Left lung (tissue), 10 donors: Measurements from ENCODE around the gene DRAXIN. TPM values are rescaled to one million over a fixed set of nuclear protein-coding genes. Genes with fewer than 3 reads are reported as not detected.

Source experiments
- ATAC-seq: fragments of 200-7000 bp; cut with Tn5 transposase; one replicate; pipeline ENCODE4 v1.9.1; 2020; ENCODE audit warnings: moderate library complexity
- DNase-seq, 4 donors: peaks; one replicate each; pipeline ENCODE4 v3.0.0-alpha.2; 2013 to 2020
- H3K27ac ChIP-seq, 2 donors: fragments of 200-600 bp; sonication (generic) in 1 of 2; one replicate each; pipeline versions ENCODE4 v1.5.0 to v1.8.0; 2020 to 2021
- H3K27me3 ChIP-seq, 2 donors: fragments of 200-600 bp; sonication (generic) in 1 of 2; one replicate each; pipeline versions ENCODE4 v1.5.0 to v1.8.0; 2020 to 2021
- H3K36me3 ChIP-seq, 2 donors: fragments of 200-600 bp; sonication (generic) in 1 of 2; one replicate each; pipeline versions ENCODE4 v1.5.0 to v1.8.0; 2020 to 2021
- H3K4me1 ChIP-seq, 2 donors: fragments of 200-600 bp; one replicate each; pipeline ENCODE4 v1.8.0; 2021
- H3K4me3 ChIP-seq, 2 donors: fragments of 200-600 bp; sonication (generic) in 1 of 2; one replicate each; pipeline versions ENCODE4 v1.5.0 to v1.8.0; 2020 to 2021; ENCODE audit warnings: mild to moderate bottlenecking in 1 of 2
- H3K9me3 ChIP-seq, 2 donors: fragments of 200-600 bp; sonication (generic) in 1 of 2; one replicate each; pipeline versions ENCODE4 v1.5.0 to v1.8.0; 2020 to 2021
- CTCF ChIP-seq, 2 donors: fragments of 200-600 bp; sonication (generic) in 1 of 2; IDR thresholded peaks; one replicate each; pipeline versions ENCODE4 v1.5.0 to v1.8.0; 2021; ENCODE audit warnings: antibody characterized with exemption in 2 of 2
- intact Hi-C, 2 donors: fragments of 100-400 bp; cut with DNase I; formaldehyde crosslinking; loops; one replicate each; pipeline versions ENCODE4 v1.11.2 to v1.14.2; 2022
- polyA plus RNA-seq, 6 donors: library from polyadenylated mRNA; unstranded; fragments of 120-200 nt; gene quantifications; one replicate each; pipeline ENCODE4 v1.2.1, GENCODE V29; 2013; ENCODE audit not compliant: insufficient read length in 6 of 6
- total RNA-seq, 2 donors: library from RNA; stranded (reverse); fragmentation: NEBNext Ultra II Directional; extraction: Animal tissue kit (Norgen Biotek cat#: 25700); gene quantifications; one replicate each; pipeline ENCODE4 v1.2.1, GENCODE V29; 2021
- donor health status: DM: no; HTN: yes; CAD: no.
- donor health status: DM: no; HTN: no; CAD: no.

The DRAXIN gene
- total and polyA plus RNA-seq, 8 donors, result 0.10 to 3.2 (median 2.3) TPM

- Histone ChIP-seq H3K27me3 (no peaks in the 10 kb centered on the region), H3K4me1 (peaks cover 6 to 29% of the 10 kb centered on the region in 2 donors), H3K4me3 (peak overlapping the region; percentile 82 to 99), H3K36me3 (peaks cover 0 to 20% of the 10 kb centered on the region in 2 donors), H3K27ac (peak overlapping the region; percentile 71 to 82), H3K9me3 (no peaks in the 10 kb centered on the region)
- intact Hi-C loops, result no loop called here
- ATAC-seq (peak; percentile 45), DNase-seq (no peak)
- no peak for TF ChIP-seq CTCF (IDR thresholded peaks at IDR 0.05)
Measured at GRCh38 chr1:11680270-11681070, 11.0 kb upstream of the DRAXIN start.

- Histone ChIP-seq H3K27me3 (no peaks in the 10 kb centered on the region), H3K36me3 (peaks cover 0 to 13% of the 10 kb centered on the region in 2 donors), H3K4me3 (peak within 1 kb of the TSS; percentile 82 to 99), H3K4me1 (peaks cover 6 to 29% of the 10 kb centered on the region in 2 donors), H3K9me3 (no peaks in the 10 kb centered on the region), H3K27ac (peak within 1 kb of the TSS; percentile 71 to 82)
- intact Hi-C loops, result no loop called here
- ATAC-seq, result peak; percentile 99
- DNase-seq, result peak; percentile 83 to 98 (median 90)
- TF ChIP-seq CTCF (IDR thresholded peaks at IDR 0.05), result no peak
Measured at GRCh38 chr1:11681071-11681771, 10.3 kb upstream of the DRAXIN start, which contains the start of gene MAD2L2. Gene MAD2L2 (minus strand): TSS chr1:11681148. CDS start chr1:11680601, 547 bp downstream.

GRCh38 chr1:11682287-11682771 lies 9.2 kb upstream of the DRAXIN start:
- TF ChIP-seq CTCF (IDR thresholded peaks at IDR 0.05), result no peak
- no peaks in the 10 kb centered on the region for H3K9me3 ChIP-seq
- no peak overlapping the region for H3K27ac ChIP-seq
- H3K4me3 ChIP-seq, result no peak overlapping the region
- intact Hi-C loops, result no loop called here
- H3K27me3 ChIP-seq, result peaks cover 0 to 4% of the 10 kb centered on the region in 2 donors
- H3K4me1 ChIP-seq, result peaks cover 6 to 29% of the 10 kb centered on the region in 2 donors
- no peak for ATAC-seq
- no peak for DNase-seq
- H3K36me3 ChIP-seq, result peaks cover 0 to 2% of the 10 kb centered on the region in 2 donors

GRCh38 chr1:11682799-11683198 lies 8.7 kb upstream of the DRAXIN start:
- intact Hi-C loops, result no loop called here
- no peak for TF ChIP-seq CTCF (IDR thresholded peaks at IDR 0.05)

GRCh38 chr1:11684070-11684469 lies 7.4 kb upstream of the DRAXIN start:
- H3K27me3 ChIP-seq, result peaks cover 0 to 22% of the 10 kb centered on the region in 2 donors
- intact Hi-C loops, result no loop called here
- H3K36me3 ChIP-seq, result no peaks in the 10 kb centered on the region
- H3K9me3 ChIP-seq, result no peaks in the 10 kb centered on the region
- TF ChIP-seq CTCF (IDR thresholded peaks at IDR 0.05), result no peak
- DNase-seq (no peak), ATAC-seq (no peak)
- H3K4me1 ChIP-seq, result peaks cover 6 to 23% of the 10 kb centered on the region in 2 donors
- H3K27ac ChIP-seq, result no peak overlapping the region
- H3K4me3 ChIP-seq, result no peak overlapping the region

More at GRCh38 chr1:11682799-11683198, 8.7 kb upstream of the DRAXIN start:
- ATAC-seq (no peak), DNase-seq (no peak)
- Histone ChIP-seq H3K9me3 (no peaks in the 10 kb centered on the region), H3K4me1 (peaks cover 6 to 29% of the 10 kb centered on the region in 2 donors), H3K27ac (no peak overlapping the region), H3K4me3 (no peak overlapping the region), H3K27me3 (peaks cover 0 to 9% of the 10 kb centered on the region in 2 donors), H3K36me3 (no peaks in the 10 kb centered on the region)
